PC-3 (cell line): ENCODE data around the gene SLC16A11. TPM values are rescaled to one million over a fixed set of nuclear protein-coding genes. Genes with fewer than 3 reads are reported as not detected.

Experiments
- ATAC-seq: fragments of 200-7000 bp; cut with Tn5 transposase; 2 replicates; pipeline ENCODE4 v1.9.1; 2020; ENCODE audit warnings: mild to moderate bottlenecking, moderate library complexity
- BruUV-seq: library from RNA; stranded (reverse); fragments of 400-500 nt; replicated peaks from 2 replicates; lab custom pipeline; 2021; lab: Mats Ljungman, UMichigan
- CTCF ChIA-PET: fragments of 300-600 bp; sonication (Branson Sonifier 250); formaldehyde crosslinking; loops from one replicate; lab custom pipeline; 2022; ENCODE audit warnings: antibody characterized with exemption; lab: Charles Lee
- POLR2A ChIA-PET: fragments of 300-600 bp; sonication (Branson Sonifier 250); formaldehyde crosslinking; loops from one replicate; lab custom pipeline; 2022; ENCODE audit warnings: antibody characterized with exemption; ENCODE audit not compliant: unreplicated experiment; lab: Charles Lee
- DNase-seq: peaks from one replicate; pipeline ENCODE4 v3.0.0-alpha.2; 2015
- H2AFZ ChIP-seq: fragments of 300-600 bp; sonication (generic); 2 replicates; pipeline ENCODE4 v1.6.0; 2016; ENCODE audit warnings: antibody characterized with exemption, low read length
- H3F3A ChIP-seq: fragments of 300-600 bp; sonication (generic); one replicate; pipeline ENCODE4 v1.6.0; 2017; ENCODE audit warnings: antibody characterized with exemption, low read length, control low read depth, mild to moderate bottlenecking; ENCODE audit not compliant: unreplicated experiment
- H3K27ac ChIP-seq: fragments of 300-600 bp; sonication (generic); 2 replicates; pipeline ENCODE4 v1.5.1; 2016; ENCODE audit warnings: mild to moderate bottlenecking, low read length
- H3K27me3 ChIP-seq: fragments of 300-600 bp; sonication (generic); 2 replicates; pipeline ENCODE4 v1.6.1; 2016; ENCODE audit warnings: low read length, mixed read lengths
- H3K36me3 ChIP-seq: fragments of 300-600 bp; sonication (generic); 2 replicates; pipeline ENCODE4 v1.6.1; 2016; ENCODE audit warnings: low read depth, mixed run types, low read length, mixed read lengths
- H3K4me1 ChIP-seq: fragments of 300-600 bp; sonication (generic); 2 replicates; pipeline ENCODE4 v1.5.1; 2016; ENCODE audit warnings: low read length; ENCODE audit not compliant: insufficient read depth
- H3K4me2 ChIP-seq: fragments of 300-600 bp; sonication (generic); 2 replicates; pipeline ENCODE4 v1.6.0; 2016; ENCODE audit warnings: low read length
- H3K4me3 ChIP-seq: fragments of 300-600 bp; sonication (generic); 2 replicates; pipeline ENCODE4 v1.5.1; 2016; ENCODE audit warnings: mild to moderate bottlenecking, low read length, mixed read lengths
- H3K79me2 ChIP-seq: fragments of 300-600 bp; sonication (generic); 2 replicates; pipeline ENCODE4 v1.6.1; 2017; ENCODE audit warnings: low read length, mixed read lengths
- H3K9ac ChIP-seq: fragments of 300-600 bp; sonication (generic); 2 replicates; pipeline ENCODE4 v1.6.0; 2016; ENCODE audit warnings: mild to moderate bottlenecking, low read length
- H3K9me2 ChIP-seq: fragments of 300-600 bp; sonication (generic); replicated peaks from 2 replicates; pipeline ENCODE4 v1.6.1; 2016; ENCODE audit warnings: mixed run types, low read length, mixed read lengths
- H3K9me3 ChIP-seq: fragments of 300-600 bp; sonication (generic); 2 replicates; pipeline ENCODE4 v1.6.1; 2016; ENCODE audit warnings: low read length, mixed read lengths
- H4K20me1 ChIP-seq: fragments of 300-600 bp; sonication (generic); 2 replicates; pipeline ENCODE4 v1.6.1; 2016; ENCODE audit warnings: low read length, mixed read lengths
- CTCF ChIP-seq: fragments of 300-600 bp; sonication (generic); conservative IDR thresholded peaks from 2 replicates; pipeline ENCODE4 v1.5.1; 2017; ENCODE audit warnings: antibody characterized with exemption, low read depth, mild to moderate bottlenecking, low read length
- EZH2 ChIP-seq: fragments of 300-600 bp; sonication (generic); IDR thresholded peaks from one replicate; pipeline ENCODE4 v1.6.1; 2017; ENCODE audit warnings: antibody characterized with exemption, mild to moderate bottlenecking, low read length; ENCODE audit not compliant: unreplicated experiment
- EZH2phosphoT487 ChIP-seq: fragments of 300-600 bp; sonication (generic); IDR thresholded peaks from 2 replicates; pipeline ENCODE4 v1.6.1; 2018; ENCODE audit warnings: mild to moderate bottlenecking, antibody characterized with exemption, low read length, borderline replicate concordance
- intact Hi-C: fragments of 100-400 bp; cut with micrococcal nuclease; formaldehyde crosslinking; loops from 2 replicates; pipeline ENCODE4 v1.9.0; 2023
- total RNA-seq: library from RNA; depleted of rRNA; stranded (reverse); fragments of >200 nt; gene quantifications from 2 replicates; pipeline ENCODE4 v1.2.3, GENCODE V29; 2014

Gene SLC16A11
- total RNA-seq, 1 experiment from 2014 or later: not detected

GRCh38 chr17:7007143-7007542, 36.7 kb downstream of the SLC16A11 start:
- H3K4me3 ChIP-seq: no peak overlapping the region
- no peaks in the 10 kb centered on the region for H3K9me2 ChIP-seq
- H3K4me2 ChIP-seq: no peak overlapping the region
- peaks cover 35% of the 10 kb centered on the region for H3K79me2 ChIP-seq
- H3K4me1 ChIP-seq: peaks cover 13% of the 10 kb centered on the region
- H3K27ac ChIP-seq: no peak overlapping the region
- no peak for TF ChIP-seq EZH2phosphoT487
- no peak overlapping the region for H3K9ac ChIP-seq
- no peak overlapping the region for H2AFZ ChIP-seq
- H3F3A ChIP-seq: no peaks in the 10 kb centered on the region
- ATAC-seq (no peak), DNase-seq (no peak)
- H3K27me3 ChIP-seq: no peaks in the 10 kb centered on the region
- intact Hi-C loops: loop anchor here (5.0 kb wide), 1 partner anchor 165 kb away; no protein-coding TSS in a partner anchor
- H4K20me1 ChIP-seq: 0 out of 2 replicates have a peak, but pooled peaks cover 2% of the 10 kb centered on the region
- peaks cover 1% of the 10 kb centered on the region; the same call in 1 of the 2 replicates for H3K36me3 ChIP-seq
- ChIA-PET POLR2A (no interaction called here), CTCF (no interaction called here)
- no TSS peak for BruUV-seq
- H3K9me3 ChIP-seq: no peaks in the 10 kb centered on the region

GRCh38 chr17:7005716-7006115, 38.2 kb downstream of the SLC16A11 start:
- TF ChIP-seq EZH2phosphoT487: no peak
- no peak for TF ChIP-seq CTCF
- no peak for TF ChIP-seq EZH2
- ChIA-PET POLR2A (no interaction called here), CTCF (no interaction called here)
- no peak overlapping the region for H3K4me2 ChIP-seq
- ATAC-seq (no peak), DNase-seq (no peak)
- H3K27me3 ChIP-seq: no peaks in the 10 kb centered on the region
- H3F3A ChIP-seq: no peaks in the 10 kb centered on the region
- BruUV-seq: no TSS peak
- no peak overlapping the region for H3K27ac ChIP-seq
- peaks cover 7% of the 10 kb centered on the region for H3K4me1 ChIP-seq
- H3K36me3 ChIP-seq: peaks cover 7% of the 10 kb centered on the region
- H2AFZ ChIP-seq: no peak overlapping the region
- H4K20me1 ChIP-seq: 0 out of 2 replicates have a peak, but pooled peaks cover 2% of the 10 kb centered on the region
- no peaks in the 10 kb centered on the region for H3K9me3 ChIP-seq
- H3K9me2 ChIP-seq: no peaks in the 10 kb centered on the region
- H3K9ac ChIP-seq: no peak overlapping the region
- no peak overlapping the region for H3K4me3 ChIP-seq
- H3K79me2 ChIP-seq: peaks cover 20% of the 10 kb centered on the region
- intact Hi-C loops: loop anchor here (2.0 to 5.0 kb wide), 2 partner anchors 95 to 163 kb away; no protein-coding TSS in a partner anchor

- Histone ChIP-seq H4K20me1 (0 out of 2 replicates have a peak, but pooled peaks cover 2% of the 10 kb centered on the region), H3F3A (no peaks in the 10 kb centered on the region), H3K4me2 (no peak overlapping the region), H3K27me3 (no peaks in the 10 kb centered on the region), H3K9ac (no peak overlapping the region), H3K9me2 (no peaks in the 10 kb centered on the region), H3K36me3 (peaks cover 7% of the 10 kb centered on the region), H2AFZ (no peak overlapping the region), H3K4me1 (no peaks in the 10 kb centered on the region), H3K4me3 (no peak overlapping the region), H3K9me3 (no peaks in the 10 kb centered on the region), H3K27ac (no peak overlapping the region), H3K79me2 (peaks cover 9% of the 10 kb centered on the region)
- no TSS peak for BruUV-seq
- intact Hi-C loops: loop anchor here (2.0 to 5.0 kb wide), 2 partner anchors 94 to 162 kb away; no protein-coding TSS in a partner anchor
- POLR2A ChIA-PET: no interaction called here
- DNase-seq (peak; percentile 82), ATAC-seq (peak; percentile 71)
- no peak for TF ChIP-seq EZH2phosphoT487
- no peak for TF ChIP-seq EZH2
- TF ChIP-seq CTCF: peak; percentile 80
- CTCF ChIA-PET: interaction anchor here (1.0 kb wide), 2 partner anchors 89 to 90 kb away, joined by 3 to 6 read pairs; no protein-coding TSS in a partner anchor
Observed at GRCh38 chr17:7004398-7005253, 39.3 kb downstream of the SLC16A11 start.
